ENCODE results near the gene TGFBRAP1. TPM values are rescaled to one million over a fixed set of nuclear protein-coding genes. Genes with fewer than 3 reads are reported as not detected.

Gene TGFBRAP1
- total RNA-seq, 4 donors from 2014 or later = 13.1 to 21.8 (median 19.4) TPM

DNA sequence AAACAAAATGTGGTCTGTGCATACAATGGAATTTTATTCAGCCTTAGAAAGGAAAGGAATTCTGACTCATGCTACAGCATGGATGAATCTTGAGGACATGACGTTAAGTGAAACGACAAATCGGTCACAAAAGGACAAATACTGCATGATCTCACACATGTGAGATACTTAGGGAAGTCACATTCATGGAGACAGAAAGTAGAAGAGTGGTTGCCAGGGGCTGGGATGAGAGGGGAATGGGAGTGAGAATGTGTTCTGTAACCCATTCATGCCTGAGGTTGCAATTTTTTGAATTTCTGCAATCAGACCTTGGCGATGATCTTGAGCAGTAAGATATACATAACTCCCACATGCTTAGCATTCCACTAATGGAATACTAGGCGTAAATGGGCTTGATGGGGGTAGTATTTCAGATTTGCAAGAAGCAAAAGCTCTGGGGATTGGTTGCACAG lies 47.3 kb upstream of the TGFBRAP1 start:
- no peaks in the 10 kb centered on the region for H3K9me3 ChIP-seq
- H3K4me3 ChIP-seq = no peak overlapping the region
- TF ChIP-seq, protein P1, sequence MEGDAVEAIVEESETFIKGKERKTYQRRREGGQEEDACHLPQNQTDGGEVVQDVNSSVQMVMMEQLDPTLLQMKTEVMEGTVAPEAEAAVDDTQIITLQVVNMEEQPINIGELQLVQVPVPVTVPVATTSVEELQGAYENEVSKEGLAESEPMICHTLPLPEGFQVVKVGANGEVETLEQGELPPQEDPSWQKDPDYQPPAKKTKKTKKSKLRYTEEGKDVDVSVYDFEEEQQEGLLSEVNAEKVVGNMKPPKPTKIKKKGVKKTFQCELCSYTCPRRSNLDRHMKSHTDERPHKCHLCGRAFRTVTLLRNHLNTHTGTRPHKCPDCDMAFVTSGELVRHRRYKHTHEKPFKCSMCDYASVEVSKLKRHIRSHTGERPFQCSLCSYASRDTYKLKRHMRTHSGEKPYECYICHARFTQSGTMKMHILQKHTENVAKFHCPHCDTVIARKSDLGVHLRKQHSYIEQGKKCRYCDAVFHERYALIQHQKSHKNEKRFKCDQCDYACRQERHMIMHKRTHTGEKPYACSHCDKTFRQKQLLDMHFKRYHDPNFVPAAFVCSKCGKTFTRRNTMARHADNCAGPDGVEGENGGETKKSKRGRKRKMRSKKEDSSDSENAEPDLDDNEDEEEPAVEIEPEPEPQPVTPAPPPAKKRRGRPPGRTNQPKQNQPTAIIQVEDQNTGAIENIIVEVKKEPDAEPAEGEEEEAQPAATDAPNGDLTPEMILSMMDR (IDR thresholded peaks at IDR 0.05) = no peak
- TF ChIP-seq POLR2AphosphoS5 (IDR thresholded peaks at IDR 0.05) (no peak), POLR2A (IDR thresholded peaks at IDR 0.05) (no peak), EP300 (IDR thresholded peaks at IDR 0.05; ENCODE audit: low read depth) (no peak)
- H3K27ac ChIP-seq = peak overlapping the region; percentile 52 to 75 (median 58)
- intact Hi-C loops (cut with DNase I; ENCODE audit: low total_unique reads) (no loop called here), in situ Hi-C loops (cut with MboI; ENCODE audit: low pct_ligation_motif_present in 1 of 4, low pct_unique_long_range_greater_than_20kb in 1 of 4, low sequenced_read_pairs in 3 of 4) (loop anchor here in 1 of 4 donors (10.0 kb wide), 1 partner anchor 148 kb away; no protein-coding TSS in a partner anchor)
- H3K4me1 ChIP-seq = peaks cover 11 to 34% (median 26%) of the 10 kb centered on the region in 4 donors
- WGBS, 2 donors (ENCODE audit: low coverage in 1 of 2) = 81% methylated on average over 5 of the region's 5 CpGs; no CpG with 5 or more reads in 1 of the 2 donors
- H3K36me3 ChIP-seq = no peaks in the 10 kb centered on the region
- DNase-seq = no peak
- no peaks in the 10 kb centered on the region for H3K27me3 ChIP-seq

DNA sequence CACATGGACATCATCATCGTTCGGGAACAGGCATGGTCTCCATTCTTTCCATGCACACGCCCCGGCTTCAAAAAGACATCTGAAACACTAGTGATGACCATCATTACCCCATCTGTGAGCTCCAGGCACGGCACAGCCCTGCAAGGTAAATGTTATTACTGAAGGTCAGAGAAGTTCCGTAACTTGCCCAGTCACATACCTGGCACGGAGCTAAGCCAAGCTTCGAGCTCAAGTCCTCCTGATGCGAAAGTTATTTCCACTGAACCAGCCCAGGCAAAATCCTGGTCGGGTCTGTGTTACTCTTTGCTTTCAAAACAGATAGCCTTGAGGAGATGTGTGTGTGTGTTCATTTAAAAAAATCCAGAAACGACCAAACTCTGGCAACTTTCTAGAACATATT lies 46.5 kb upstream of the TGFBRAP1 start:
- no peaks in the 10 kb centered on the region for H3K27me3 ChIP-seq
- H3K27ac ChIP-seq = peak overlapping the region; percentile 52 to 75 (median 58)
- DNase-seq = no peak
- TF ChIP-seq, protein P1 (IDR thresholded peaks at IDR 0.05) = no peak
- TF ChIP-seq EP300 (IDR thresholded peaks at IDR 0.05; ENCODE audit: low read depth) = no peak
- TF ChIP-seq POLR2A (IDR thresholded peaks at IDR 0.05) = no peak
- TF ChIP-seq POLR2AphosphoS5 (IDR thresholded peaks at IDR 0.05) = no peak
- H3K4me3 ChIP-seq = no peak overlapping the region
- H3K4me1 ChIP-seq = peaks cover 11 to 31% (median 24%) of the 10 kb centered on the region in 4 donors
- H3K36me3 ChIP-seq = no peaks in the 10 kb centered on the region
- intact Hi-C loops (cut with DNase I; ENCODE audit: low total_unique reads) = no loop called here
- no peaks in the 10 kb centered on the region for H3K9me3 ChIP-seq
- in situ Hi-C loops (cut with MboI; ENCODE audit: low pct_ligation_motif_present in 1 of 4, low pct_unique_long_range_greater_than_20kb in 1 of 4, low sequenced_read_pairs in 3 of 4) = loop anchor here in 1 of 4 donors (10.0 kb wide), 1 partner anchor 149 kb away; no protein-coding TSS in a partner anchor
- 86 to 92% methylated on average over 2 to 11 of the region's 11 CpGs for WGBS, 2 donors (ENCODE audit: low coverage in 1 of 2)

DNA sequence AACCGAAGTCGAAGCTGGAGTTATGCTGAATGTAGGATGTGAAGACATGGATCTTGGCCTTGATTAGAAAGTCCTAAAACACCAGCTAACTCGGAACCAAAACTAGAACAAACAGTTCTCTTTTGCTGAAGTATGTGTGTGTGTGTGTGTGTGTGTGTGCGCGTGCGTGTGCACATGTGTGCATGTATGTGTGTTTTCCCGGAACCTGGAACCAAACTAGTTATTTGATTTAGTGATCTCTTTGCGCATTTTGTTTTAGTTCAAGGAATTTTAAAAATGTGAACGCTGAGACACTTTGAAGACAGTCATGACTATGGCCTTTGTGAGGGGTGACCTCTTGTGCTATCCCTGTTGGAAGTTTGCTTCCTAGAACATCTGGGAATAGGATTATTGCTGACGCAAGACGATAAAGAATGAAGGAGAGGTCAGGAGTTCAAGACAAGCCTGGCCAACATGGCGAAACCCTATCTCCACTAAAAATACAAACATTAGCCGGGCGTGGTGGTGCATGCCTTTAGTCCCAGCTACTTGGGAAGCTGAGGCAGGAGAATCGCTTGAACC lies 45.5 kb upstream of the TGFBRAP1 start:
- Histone ChIP-seq H3K9me3 (no peaks in the 10 kb centered on the region), H3K4me1 (peaks cover 11 to 24% (median 15%) of the 10 kb centered on the region in 4 donors), H3K4me3 (no peak overlapping the region), H3K27ac (peak overlapping the region; percentile 61 to 75 (median 66)), H3K36me3 (no peaks in the 10 kb centered on the region), H3K27me3 (no peaks in the 10 kb centered on the region)
- 72 to 82% methylated on average over 11 to 15 of the region's 15 CpGs for WGBS, 2 donors (ENCODE audit: low coverage in 1 of 2)
- in situ Hi-C loops (cut with MboI; ENCODE audit: low pct_ligation_motif_present in 1 of 4, low pct_unique_long_range_greater_than_20kb in 1 of 4, low sequenced_read_pairs in 3 of 4) (loop anchor here in 1 of 4 donors (10.0 kb wide), 1 partner anchor 150 kb away; no protein-coding TSS in a partner anchor), intact Hi-C loops (cut with DNase I; ENCODE audit: low total_unique reads) (no loop called here)
- TF ChIP-seq POLR2AphosphoS5 (IDR thresholded peaks at IDR 0.05) (peak in 2 of 3 donors; percentile 24 to 71), EP300 (IDR thresholded peaks at IDR 0.05; ENCODE audit: low read depth) (peak; percentile 2), POLR2A (IDR thresholded peaks at IDR 0.05) (peak; percentile 11)
- TF ChIP-seq, protein P1 (IDR thresholded peaks at IDR 0.05) = no peak
- no peak for DNase-seq

DNA sequence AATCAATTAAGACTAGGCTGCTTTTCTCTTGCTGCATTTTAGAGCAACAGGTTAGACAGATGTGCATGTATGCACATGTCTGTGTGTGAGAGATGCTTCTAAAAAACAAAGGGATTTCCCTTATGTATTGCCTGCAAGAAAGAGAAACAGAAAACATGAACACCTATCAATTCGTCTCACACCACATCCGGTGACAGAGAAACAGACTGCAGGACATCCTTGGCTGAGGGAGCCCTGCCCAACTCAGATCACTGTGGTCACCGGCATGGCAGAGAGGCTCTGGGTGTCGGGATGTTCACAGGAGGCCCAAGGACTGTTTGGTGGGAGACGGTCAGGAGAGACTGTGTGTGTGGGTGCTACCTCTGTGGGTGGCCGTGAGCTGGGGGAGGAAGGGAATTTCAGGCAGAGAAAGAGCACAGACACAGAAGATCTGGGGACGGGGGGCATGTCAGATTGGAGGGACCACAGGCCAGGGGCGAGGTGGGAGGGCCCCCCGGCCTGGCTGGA lies 44.4 kb upstream of the TGFBRAP1 start:
- Histone ChIP-seq H3K36me3 (no peaks in the 10 kb centered on the region), H3K9me3 (no peaks in the 10 kb centered on the region), H3K27me3 (no peaks in the 10 kb centered on the region), H3K4me1 (peaks cover 11 to 27% (median 17%) of the 10 kb centered on the region in 4 donors), H3K27ac (peak overlapping the region; percentile 58 to 75 (median 66)), H3K4me3 (no peak overlapping the region)
- in situ Hi-C loops (cut with MboI; ENCODE audit: low pct_ligation_motif_present in 1 of 4, low pct_unique_long_range_greater_than_20kb in 1 of 4, low sequenced_read_pairs in 3 of 4) (loop anchor here in 3 of 4 donors (5.0 to 10.0 kb wide), 2 partner anchors 143 to 151 kb away; no protein-coding TSS in a partner anchor), intact Hi-C loops (cut with DNase I; ENCODE audit: low total_unique reads) (no loop called here)
- 67 to 73% methylated on average over 6 to 9 of the region's 9 CpGs for WGBS, 2 donors (ENCODE audit: low coverage in 1 of 2)
- DNase-seq = no peak
- TF ChIP-seq, protein P1 (IDR thresholded peaks at IDR 0.05) = no peak
- no peak for TF ChIP-seq EP300 (IDR thresholded peaks at IDR 0.05; ENCODE audit: low read depth)
- no peak for TF ChIP-seq POLR2AphosphoS5 (IDR thresholded peaks at IDR 0.05)
- no peak for TF ChIP-seq POLR2A (IDR thresholded peaks at IDR 0.05)

Data from transverse colon (tissue), 4 donors.